HG02970 (cell line): ENCODE results near the gene CDKN2B-AS1.

Source experiments
- ATAC-seq: cut with Tn5 transposase; IDR thresholded peaks from one replicate; pipeline ENCODE4 v1.9.1; 2021; ENCODE audit warnings: mild to moderate bottlenecking, moderate library complexity, moderate number of reproducible peaks; ENCODE audit not compliant: unreplicated experiment, low FRiP score

CDKN2B-AS1 gene

GRCh38 chr9:22143799-22144625, 149.4 kb downstream of the CDKN2B-AS1 start:
- ATAC-seq, result no peak

- no peak for ATAC-seq
Observed at GRCh38 chr9:22146604-22147003, 152.0 kb downstream of the CDKN2B-AS1 start.

- no peak for ATAC-seq
Observed at GRCh38 chr9:22147813-22148527, 153.4 kb downstream of the CDKN2B-AS1 start.

GRCh38 chr9:22148528-22148875, 153.9 kb downstream of the CDKN2B-AS1 start:
- no peak for ATAC-seq

GRCh38 chr9:22148876-22149637, 154.5 kb downstream of the CDKN2B-AS1 start:
- no peak for ATAC-seq

GRCh38 chr9:22154064-22154463, 159.5 kb downstream of the CDKN2B-AS1 start:
- ATAC-seq, result no peak

GRCh38 chr9:22156586-22156985, 162.0 kb downstream of the CDKN2B-AS1 start:
- no peak for ATAC-seq

GRCh38 chr9:22157276-22157675, 162.7 kb downstream of the CDKN2B-AS1 start:
- no peak for ATAC-seq

- ATAC-seq, result no peak
Observed at GRCh38 chr9:22157828-22158227, 163.2 kb downstream of the CDKN2B-AS1 start.

GRCh38 chr9:22158271-22158670, 163.7 kb downstream of the CDKN2B-AS1 start:
- no peak for ATAC-seq

GRCh38 chr9:22158927-22159346, 164.3 kb downstream of the CDKN2B-AS1 start:
- no peak for ATAC-seq

GRCh38 chr9:22159586-22159985, 165.0 kb downstream of the CDKN2B-AS1 start:
- ATAC-seq, result no peak

GRCh38 chr9:22160221-22160620, 165.6 kb downstream of the CDKN2B-AS1 start:
- no peak for ATAC-seq

- ATAC-seq, result no peak
Observed at GRCh38 chr9:22165144-22165543, 170.6 kb downstream of the CDKN2B-AS1 start.

- ATAC-seq, result no peak
Observed at GRCh38 chr9:22169243-22169642, 174.7 kb downstream of the CDKN2B-AS1 start.

GRCh38 chr9:22169727-22170503, 175.3 kb downstream of the CDKN2B-AS1 start:
- no peak for ATAC-seq
